Neural progenitor cell (in vitro differentiated cells): ENCODE measurements around the gene HELZ2. TPM values are rescaled to one million over a fixed set of nuclear protein-coding genes. Genes with fewer than 3 reads are reported as not detected.

Source experiments
- DNase-seq: peaks from one replicate; pipeline ENCODE4 v3.0.0-alpha.2; 2016; ENCODE audit warnings: low spot score
- H2AFZ ChIP-seq: fragments of 200-600 bp; sonication (generic); replicated peaks from 2 replicates; pipeline ENCODE4 v1.6.1; 2016; ENCODE audit warnings: antibody characterized with exemption
- H3F3A ChIP-seq: fragments of 200-600 bp; sonication (generic); 2 replicates; pipeline ENCODE4 v1.6.1; 2016; ENCODE audit warnings: antibody characterized with exemption, low read depth
- H3K27ac ChIP-seq: fragments of 200-600 bp; sonication (generic); 2 replicates; pipeline ENCODE4 v1.5.1; 2016; ENCODE audit warnings: mild to moderate bottlenecking
- H3K27me3 ChIP-seq: fragments of 200-600 bp; sonication (generic); 2 replicates; pipeline ENCODE4 v1.6.1; 2016; ENCODE audit warnings: mild to moderate bottlenecking, moderate library complexity
- H3K36me3 ChIP-seq: fragments of 200-600 bp; sonication (generic); 2 replicates; pipeline ENCODE4 v1.5.1; 2016
- H3K4me1 ChIP-seq: fragments of 200-600 bp; sonication (generic); 2 replicates; pipeline ENCODE4 v1.6.1; 2016; ENCODE audit warnings: mixed run types
- H3K4me2 ChIP-seq: fragments of 200-600 bp; sonication (generic); 2 replicates; pipeline ENCODE4 v1.6.1; 2016
- H3K4me3 ChIP-seq: fragments of 200-600 bp; sonication (generic); 2 replicates; pipeline ENCODE4 v1.5.1; 2016
- H3K79me2 ChIP-seq: fragments of 200-600 bp; sonication (generic); 2 replicates; pipeline ENCODE4 v1.6.1; 2016; ENCODE audit warnings: low read depth
- H3K9ac ChIP-seq: fragments of 200-600 bp; sonication (generic); 2 replicates; pipeline ENCODE4 v1.6.1; 2016
- H3K9me3 ChIP-seq: fragments of 200-600 bp; sonication (generic); 2 replicates; pipeline ENCODE4 v1.5.1; 2016; ENCODE audit warnings: low read depth
- H4K20me1 ChIP-seq: fragments of 200-600 bp; sonication (generic); 2 replicates; pipeline ENCODE4 v1.6.1; 2016; ENCODE audit warnings: low read depth
- H3K27ac Mint-ChIP-seq: 3 replicates; pipeline ENCODE4 v1.8.0; 2021; ENCODE audit warnings: mixed read lengths
- H3K27me3 Mint-ChIP-seq: 2 replicates; pipeline ENCODE4 v1.8.0; 2022; ENCODE audit warnings: low read depth, mild to moderate bottlenecking, inconsistent platforms, moderate library complexity, mixed read lengths; ENCODE audit not compliant: insufficient read depth
- H3K36me3 Mint-ChIP-seq: 3 replicates; pipeline ENCODE4 v1.8.0; 2021; ENCODE audit warnings: mixed read lengths
- H3K4me1 Mint-ChIP-seq: 3 replicates; pipeline ENCODE4 v1.8.0; 2021; ENCODE audit warnings: mixed read lengths
- H3K4me3 Mint-ChIP-seq: 3 replicates; pipeline ENCODE4 v1.8.0; 2021; ENCODE audit warnings: mild to moderate bottlenecking, moderate library complexity, mixed read lengths
- H3K9me3 Mint-ChIP-seq: 3 replicates; pipeline ENCODE4 v1.8.0; 2020; ENCODE audit warnings: mixed read lengths
- CTCF ChIP-seq: fragments of 200-600 bp; sonication (generic); IDR thresholded peaks from 2 replicates; pipeline ENCODE4 v1.5.1; 2017; ENCODE audit warnings: antibody characterized with exemption, mild to moderate bottlenecking
- EZH2 ChIP-seq: fragments of 200-600 bp; sonication (generic); IDR thresholded peaks from 2 replicates; pipeline ENCODE4 v1.6.1; 2017; ENCODE audit warnings: antibody characterized with exemption, mild to moderate bottlenecking, moderate library complexity
- EZH2phosphoT487 ChIP-seq: fragments of 200-600 bp; sonication (generic); IDR thresholded peaks from 2 replicates; pipeline ENCODE4 v1.6.1; 2017; ENCODE audit warnings: antibody characterized with exemption
- total RNA-seq: library from RNA; depleted of rRNA; stranded (reverse); fragments of >200 nt; gene quantifications from 2 replicates; pipeline ENCODE4 v1.2.3, GENCODE V29; 2015; ENCODE audit warnings: low replicate concordance

HELZ2 gene
- total RNA-seq, 1 donor from 2014 or later: 2.9 TPM

- no peaks in the 10 kb centered on the region for H3K79me2 ChIP-seq
- TF ChIP-seq EZH2 (no peak), EZH2phosphoT487 (no peak), CTCF (no peak)
- H3K27ac ChIP-seq: no peak overlapping the region
- H3K36me3 ChIP-seq: no peaks in the 10 kb centered on the region
- H3K4me2 ChIP-seq: no peak overlapping the region
- Mint-ChIP-seq H3K27ac (no peak overlapping the region), H3K36me3 (peaks cover 26% of the 10 kb centered on the region), H3K4me1 (no peaks in the 10 kb centered on the region), H3K9me3 (no peaks in the 10 kb centered on the region), H3K27me3 (peaks cover 3% of the 10 kb centered on the region), H3K4me3 (no peak overlapping the region)
- no peaks in the 10 kb centered on the region for H3K27me3 ChIP-seq
- no peak overlapping the region for H3K4me3 ChIP-seq
- H3K9ac ChIP-seq: no peak overlapping the region
- no peaks in the 10 kb centered on the region for H4K20me1 ChIP-seq
- DNase-seq: no peak
- H3F3A ChIP-seq: no peaks in the 10 kb centered on the region
- H2AFZ ChIP-seq: no peak overlapping the region
- H3K9me3 ChIP-seq: no peaks in the 10 kb centered on the region
- no peaks in the 10 kb centered on the region for H3K4me1 ChIP-seq
These were observed 25.5 kb upstream of the HELZ2 start for GRCh38 chr20:63599396-63600050.

GRCh38 chr20:63598479-63599395 is 24.7 kb upstream of the HELZ2 start:
- H3K27ac Mint-ChIP-seq: no peak overlapping the region
- no peak overlapping the region for H2AFZ ChIP-seq
- H3K9me3 ChIP-seq: no peaks in the 10 kb centered on the region
- H3K9me3 Mint-ChIP-seq: no peaks in the 10 kb centered on the region
- no peak overlapping the region for H3K4me2 ChIP-seq
- no peaks in the 10 kb centered on the region for H3K79me2 ChIP-seq
- no peak for DNase-seq
- no peaks in the 10 kb centered on the region for H3F3A ChIP-seq
- H3K9ac ChIP-seq: no peak overlapping the region
- peaks cover 3% of the 10 kb centered on the region for H3K27me3 Mint-ChIP-seq
- H3K4me3 ChIP-seq: no peak overlapping the region
- no peaks in the 10 kb centered on the region for H3K36me3 ChIP-seq
- no peaks in the 10 kb centered on the region for H3K4me1 Mint-ChIP-seq
- H3K27ac ChIP-seq: no peak overlapping the region
- no peak for TF ChIP-seq CTCF
- no peak for TF ChIP-seq EZH2phosphoT487
- no peak for TF ChIP-seq EZH2
- H3K4me1 ChIP-seq: no peaks in the 10 kb centered on the region
- no peaks in the 10 kb centered on the region for H4K20me1 ChIP-seq
- no peaks in the 10 kb centered on the region for H3K27me3 ChIP-seq
- peaks cover 24% of the 10 kb centered on the region for H3K36me3 Mint-ChIP-seq
- H3K4me3 Mint-ChIP-seq: no peak overlapping the region

DNA sequence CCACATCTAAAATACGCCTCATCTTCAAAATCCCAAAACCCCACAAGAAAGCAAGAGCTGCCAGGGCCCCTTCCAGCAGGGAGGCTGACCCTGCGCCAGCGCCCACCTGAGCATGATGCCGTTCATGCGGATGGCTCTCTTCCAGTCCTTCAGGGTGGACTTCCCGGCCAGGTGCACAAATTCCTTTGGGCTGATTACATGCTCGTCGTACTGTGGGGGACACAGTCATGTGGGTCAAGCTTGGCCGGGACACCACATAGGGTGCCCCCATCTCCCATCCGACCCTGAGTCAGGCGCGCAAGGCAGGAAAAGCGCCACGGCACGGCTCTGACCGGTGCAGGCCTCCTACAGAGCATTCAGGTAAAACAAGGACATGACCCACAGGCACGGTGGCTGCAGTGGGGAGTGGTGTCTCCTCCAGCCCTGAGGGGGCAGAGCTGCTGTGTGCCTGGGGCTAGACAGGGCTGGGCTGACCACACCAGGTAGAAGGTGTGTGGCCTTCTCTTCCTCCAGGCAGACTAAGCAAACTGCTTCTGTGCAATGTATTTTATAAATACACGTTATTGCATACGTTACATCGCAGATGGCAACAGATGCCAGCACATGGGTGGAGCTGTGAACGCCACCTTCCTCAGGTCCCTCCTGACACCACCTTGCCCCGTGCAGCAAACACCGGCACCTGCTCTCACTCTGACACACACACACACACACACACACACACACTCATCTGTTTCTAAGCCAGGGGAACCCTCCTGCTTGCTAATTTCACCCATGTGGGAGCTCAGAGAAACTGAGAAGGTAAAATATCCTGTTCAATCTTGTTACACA is 23.8 kb upstream of the HELZ2 start:
- no peak for DNase-seq
- Histone ChIP-seq H4K20me1 (no peaks in the 10 kb centered on the region), H3K4me1 (no peaks in the 10 kb centered on the region), H3K79me2 (no peaks in the 10 kb centered on the region), H2AFZ (no peak overlapping the region), H3K36me3 (no peaks in the 10 kb centered on the region), H3K4me3 (no peak overlapping the region), H3K9me3 (no peaks in the 10 kb centered on the region), H3F3A (no peaks in the 10 kb centered on the region), H3K27ac (no peak overlapping the region), H3K4me2 (no peak overlapping the region), H3K27me3 (no peaks in the 10 kb centered on the region), H3K9ac (no peak overlapping the region)
- Mint-ChIP-seq H3K27me3 (peaks cover 3% of the 10 kb centered on the region), H3K27ac (no peak overlapping the region), H3K4me1 (no peaks in the 10 kb centered on the region), H3K4me3 (no peak overlapping the region), H3K36me3 (peaks cover 26% of the 10 kb centered on the region), H3K9me3 (no peaks in the 10 kb centered on the region)
- TF ChIP-seq CTCF (no peak), EZH2 (no peak), EZH2phosphoT487 (no peak)
